LoVo (cell line): ENCODE measurements around the gene MPND.

Experiments
- DNase-seq: peaks from one replicate; pipeline ENCODE4 v3.0.0-alpha.2; 2016; ENCODE audit warnings: low spot score

Gene MPND

GRCh38 chr19:4403005-4403761, 59.8 kb downstream of the MPND start:
- DNase-seq = no peak

GRCh38 chr19:4405977-4406376, 62.6 kb downstream of the MPND start:
- DNase-seq = no peak

- no peak for DNase-seq
These were observed 63.3 kb downstream of the MPND start for GRCh38 chr19:4406626-4407025.

- DNase-seq = no peak
These were observed 66.0 kb downstream of the MPND start for GRCh38 chr19:4409123-4409933.
